GM12892 (cell line): ENCODE data around the gene BPIFB6.

Source experiments
- POLR2A ChIP-seq: IDR thresholded peaks from 2 replicates; pipeline ENCODE4 v1.6.1; 2011; ENCODE audit warnings: low read depth, low read length, control low read depth
- POLR2AphosphoS5 ChIP-seq: IDR thresholded peaks from 2 replicates; pipeline ENCODE4 v1.6.1; 2011; ENCODE audit warnings: low read depth, low read length, control low read depth
- TAF1 ChIP-seq: IDR thresholded peaks from 2 replicates; pipeline ENCODE4 v1.6.1; 2011; ENCODE audit warnings: low read depth, mild to moderate bottlenecking, control low read depth, low read length, borderline replicate concordance

- no peak for TF ChIP-seq POLR2A
- TF ChIP-seq POLR2AphosphoS5, result no peak
- TF ChIP-seq TAF1, result no peak
Observed at GRCh38 chr20:32995802-32996201, 35.6 kb upstream of the BPIFB6 start.
